HT-29 (cell line): Measurements from ENCODE around the gene ARHGAP10. TPM values are rescaled to one million over a fixed set of nuclear protein-coding genes. Genes with fewer than 3 reads are reported as not detected.

ENCODE experiments used
- small RNA-seq: library from RNA; depleted of rRNA; stranded (forward); fragments of <200 nt; gene quantifications from one replicate; pipeline ENCODE3, GENCODE V24; 2014
- total RNA-seq: library from RNA; depleted of rRNA; stranded (reverse); fragments of >200 nt; shearing (Covaris generic); gene quantifications from 2 replicates; pipeline ENCODE4 v1.2.3, GENCODE V29; 2014; rRNA removed

Gene ARHGAP10
- total RNA-seq, 1 experiment from 2014 or later: 9.3 TPM

Small RNAs within 50 kb of the gene (small RNA-seq; reads per million reads assigned to genes)
- not detected for gene MIR4799
- not detected for gene RN7SL254P
- gene RNA5SP165: not detected

Other genes starting within 250 kb of the ARHGAP10 start
- gene TMEM184C, start 114.7 kb upstream of the ARHGAP10 start, total RNA-seq: 17.0 and 17.1 TPM in 2 replicates
- gene PRMT9, start 47.9 kb upstream of the ARHGAP10 start, total RNA-seq: 2.4 and 3.8 TPM in 2 replicates